IgD-negative memory B cell (primary cell): ENCODE results near the gene VWA7. TPM values are rescaled to one million over a fixed set of nuclear protein-coding genes. Genes with fewer than 3 reads are reported as not detected.
A peak's percentile ranks its signal among the peaks of the same experiment; 100 is the strongest.
"Not testable (repeated sequence)": the region's sequence is repeated elsewhere in the genome, so short reads cannot be mapped to it uniquely, and the experiment has no call there.

Experiments used
- H3K27ac Mint-ChIP-seq, 3 donors: one replicate each; pipeline ENCODE4 v1.8.0; 2020 to 2022; ENCODE audit warnings: mild to moderate bottlenecking in 3 of 3, mixed read lengths in 3 of 3, moderate library complexity in 1 of 3
- H3K27me3 Mint-ChIP-seq: one replicate; pipeline ENCODE4 v1.8.0; 2021; ENCODE audit warnings: mixed read lengths
- H3K36me3 Mint-ChIP-seq: one replicate; pipeline ENCODE4 v1.8.0; 2020; ENCODE audit warnings: mild to moderate bottlenecking, mixed read lengths
- H3K4me1 Mint-ChIP-seq, 3 donors: one replicate each; pipeline ENCODE4 v1.8.0; 2020 to 2022; ENCODE audit warnings: mixed read lengths in 3 of 3, mild to moderate bottlenecking in 1 of 3
- H3K4me3 Mint-ChIP-seq, 4 donors: one replicate each; pipeline ENCODE4 v1.8.0; 2020 to 2022; ENCODE audit warnings: mild to moderate bottlenecking in 4 of 4, mixed read lengths in 4 of 4, moderate library complexity in 3 of 4
- H3K9me3 Mint-ChIP-seq, 3 donors: one replicate each; pipeline ENCODE4 v1.8.0; 2020 to 2021; ENCODE audit warnings: mixed read lengths in 3 of 3, mild to moderate bottlenecking in 1 of 3
- polyA plus RNA-seq: library from polyadenylated mRNA; unstranded; fragments of 300-500 nt; fragmentation: Illumina TruSeq; gene quantifications from one replicate; pipeline ENCODE4 v1.2.3, GENCODE V29; 2021

VWA7 gene
- polyA plus RNA-seq, 1 donor from 2014 or later, result 2.6 TPM

GRCh38 chr6:31813465-31813849, 36.3 kb upstream of the VWA7 start:
- peaks cover 22 to 24% (median 23%) of the 10 kb centered on the region in 3 donors for H3K4me1 Mint-ChIP-seq
- peak overlapping the region in 1 of 3 donors; percentile 96 for H3K27ac Mint-ChIP-seq
- no peaks in the 10 kb centered on the region for H3K27me3 Mint-ChIP-seq
- peaks cover 3% of the 10 kb centered on the region for H3K36me3 Mint-ChIP-seq
- peak overlapping the region; percentile 78 to 93 (median 83) for H3K4me3 Mint-ChIP-seq
- H3K9me3 Mint-ChIP-seq, result no peaks in the 10 kb centered on the region

- Mint-ChIP-seq H3K27me3 (no peaks in the 10 kb centered on the region), H3K36me3 (peaks cover 5% of the 10 kb centered on the region), H3K4me3 (peak overlapping the region in 1 of 4 donors; percentile 52), H3K27ac (peak overlapping the region in 1 of 3 donors; percentile 18), H3K9me3 (no peaks in the 10 kb centered on the region), H3K4me1 (peaks cover 15 to 20% (median 16%) of the 10 kb centered on the region in 3 donors)
These were observed 34.5 kb upstream of the VWA7 start for GRCh38 chr6:31811645-31812044.

- H3K27ac Mint-ChIP-seq, H3K36me3 Mint-ChIP-seq, H3K27me3 Mint-ChIP-seq, H3K9me3 Mint-ChIP-seq: not testable (repeated sequence)
- Mint-ChIP-seq H3K4me3 (peak overlapping the region in 1 of 4 donors; percentile 19), H3K4me1 (peaks cover 22 to 26% (median 23%) of the 10 kb centered on the region in 3 donors)
These were observed 31.5 kb upstream of the VWA7 start for GRCh38 chr6:31808599-31808998.

GRCh38 chr6:31806470-31807272, 29.5 kb upstream of the VWA7 start, which contains the start of gene LSM2:
LSM2 (minus strand) TSS chr6:31806966; CDS start chr6:31806757, 209 bp downstream.
- Mint-ChIP-seq H3K4me3 (peak within 1 kb of the TSS; percentile 89 to 97 (median 95)), H3K36me3 (peaks cover 7% of the 10 kb centered on the region), H3K9me3 (no peaks in the 10 kb centered on the region), H3K4me1 (peaks cover 13 to 17% (median 14%) of the 10 kb centered on the region in 3 donors), H3K27me3 (no peaks in the 10 kb centered on the region), H3K27ac (peak within 1 kb of the TSS; percentile 95 to 96 (median 96))

- H3K27me3 Mint-ChIP-seq, result no peaks in the 10 kb centered on the region
- H3K36me3 Mint-ChIP-seq, result peaks cover 7% of the 10 kb centered on the region
- H3K4me3 Mint-ChIP-seq, result peak overlapping the region; percentile 89 to 97 (median 95)
- H3K4me1 Mint-ChIP-seq, result peaks cover 10 to 17% (median 14%) of the 10 kb centered on the region in 3 donors
- H3K9me3 Mint-ChIP-seq, result no peaks in the 10 kb centered on the region
- peak overlapping the region; percentile 95 to 96 (median 96) for H3K27ac Mint-ChIP-seq
These were observed 28.9 kb upstream of the VWA7 start for GRCh38 chr6:31805939-31806469.

GRCh38 chr6:31801031-31801927, 24.2 kb upstream of the VWA7 start:
- not testable (repeated sequence) for H3K36me3 Mint-ChIP-seq, H3K27me3 Mint-ChIP-seq, H3K9me3 Mint-ChIP-seq
- peak overlapping the region in 2 of 3 donors; percentile 47 to 65 for H3K27ac Mint-ChIP-seq
- H3K4me1 Mint-ChIP-seq, result peaks cover 14 to 24% (median 17%) of the 10 kb centered on the region in 3 donors
- peak overlapping the region in 1 of 4 donors; percentile 65 for H3K4me3 Mint-ChIP-seq

- H3K4me1 Mint-ChIP-seq, result peaks cover 5 to 18% (median 11%) of the 10 kb centered on the region in 3 donors
- no peaks in the 10 kb centered on the region for H3K9me3 Mint-ChIP-seq
- H3K27ac Mint-ChIP-seq, result no peak overlapping the region
- H3K4me3 Mint-ChIP-seq, result no peak overlapping the region
- H3K27me3 Mint-ChIP-seq, result no peaks in the 10 kb centered on the region
- H3K36me3 Mint-ChIP-seq, result peaks cover 1% of the 10 kb centered on the region
These were observed 22.7 kb upstream of the VWA7 start for GRCh38 chr6:31799781-31800180.

GRCh38 chr6:31797588-31797987, 20.5 kb upstream of the VWA7 start:
- no peaks in the 10 kb centered on the region for H3K27me3 Mint-ChIP-seq
- no peaks in the 10 kb centered on the region for H3K36me3 Mint-ChIP-seq
- peak overlapping the region; percentile 68 to 89 (median 82) for H3K27ac Mint-ChIP-seq
- H3K4me1 Mint-ChIP-seq, result peaks cover 16 to 24% (median 21%) of the 10 kb centered on the region in 3 donors
- H3K4me3 Mint-ChIP-seq, result peak overlapping the region; percentile 30 to 84 (median 57)
- no peaks in the 10 kb centered on the region for H3K9me3 Mint-ChIP-seq

- Mint-ChIP-seq H3K4me1 (peaks cover 18 to 24% (median 21%) of the 10 kb centered on the region in 3 donors), H3K27ac (peak overlapping the region; percentile 68 to 82 (median 81)), H3K9me3 (no peaks in the 10 kb centered on the region), H3K4me3 (peak overlapping the region in 2 of 4 donors; percentile 30 to 76), H3K27me3 (no peaks in the 10 kb centered on the region), H3K36me3 (no peaks in the 10 kb centered on the region)
These were observed 19.9 kb upstream of the VWA7 start for GRCh38 chr6:31796993-31797385.

- Mint-ChIP-seq H3K4me1 (peaks cover 22 to 28% (median 27%) of the 10 kb centered on the region in 3 donors), H3K9me3 (no peaks in the 10 kb centered on the region)
These were observed 18.6 kb upstream of the VWA7 start, which contains the start of gene VARS1 for GRCh38 chr6:31795616-31796298. VARS1 (minus strand) TSS chr6:31795752; CDS start chr6:31795217, 535 bp downstream.

GRCh38 chr6:31794866-31795615, 17.9 kb upstream of the VWA7 start:
- H3K27me3 Mint-ChIP-seq, result peaks cover 2% of the 10 kb centered on the region
- no peaks in the 10 kb centered on the region for H3K9me3 Mint-ChIP-seq
- peaks cover 25 to 32% (median 31%) of the 10 kb centered on the region in 3 donors for H3K4me1 Mint-ChIP-seq
- H3K27ac Mint-ChIP-seq, result peak overlapping the region; percentile 68 to 100 (median 97)
- peak overlapping the region; percentile 76 to 98 (median 94) for H3K4me3 Mint-ChIP-seq
- H3K36me3 Mint-ChIP-seq, result peaks cover 4% of the 10 kb centered on the region

More at GRCh38 chr6:31795616-31796298, 18.6 kb upstream of the VWA7 start, which contains the start of gene VARS1:
- Mint-ChIP-seq H3K27me3 (peaks cover 2% of the 10 kb centered on the region), H3K27ac (peak within 1 kb of the TSS; percentile 68 to 100 (median 97)), H3K36me3 (peaks cover 2% of the 10 kb centered on the region), H3K4me3 (peak within 1 kb of the TSS; percentile 76 to 98 (median 94))

- no peaks in the 10 kb centered on the region for H3K9me3 Mint-ChIP-seq
- peak overlapping the region; percentile 68 to 100 (median 94) for H3K27ac Mint-ChIP-seq
- H3K4me1 Mint-ChIP-seq, result peaks cover 28 to 35% (median 34%) of the 10 kb centered on the region in 3 donors
- H3K4me3 Mint-ChIP-seq, result peak overlapping the region; percentile 76 to 96 (median 90)
- H3K36me3 Mint-ChIP-seq, result peaks cover 6% of the 10 kb centered on the region
- H3K27me3 Mint-ChIP-seq, result peaks cover 2% of the 10 kb centered on the region
These were observed 17.3 kb upstream of the VWA7 start for GRCh38 chr6:31794294-31794865.

- Mint-ChIP-seq H3K4me1 (peaks cover 32 to 40% (median 36%) of the 10 kb centered on the region in 3 donors), H3K4me3 (peak overlapping the region; percentile 76 to 96 (median 90)), H3K27ac (peak overlapping the region in 2 of 3 donors; percentile 68 to 94)
- H3K9me3 Mint-ChIP-seq, H3K27me3 Mint-ChIP-seq, H3K36me3 Mint-ChIP-seq: not testable (repeated sequence)
These were observed 16.8 kb upstream of the VWA7 start for GRCh38 chr6:31793927-31794245.
